HepG2 (cell line): ENCODE data around the gene CTU1. TPM values are rescaled to one million over a fixed set of nuclear protein-coding genes. Genes with fewer than 3 reads are reported as not detected.

Source experiments
- BCL6 ChIP-seq: IDR thresholded peaks from 2 replicates; pipeline ENCODE4 v1.6.1; 2016; ENCODE audit warnings: missing genetic modification reagents, missing compliant biosample characterization
- BRCA1 ChIP-seq: sonication (generic); formaldehyde crosslinking; IDR thresholded peaks from 2 replicates; pipeline ENCODE4 v1.4.0; 2020; ENCODE audit warnings: missing genetic modification reagents
- HOXA5 ChIP-seq: sonication (generic); formaldehyde crosslinking; IDR thresholded peaks from 2 replicates; pipeline ENCODE4 v1.4.0; 2020; ENCODE audit warnings: missing genetic modification reagents
- KDM6A ChIP-seq: IDR thresholded peaks from 2 replicates; pipeline ENCODE4 v1.6.1; 2016; ENCODE audit warnings: low read depth
- KLF12 ChIP-seq: sonication (generic); formaldehyde crosslinking; IDR thresholded peaks from 2 replicates; pipeline ENCODE4 v1.4.0; 2020; ENCODE audit warnings: missing genetic modification reagents, borderline replicate concordance
- KMT2B ChIP-seq: IDR thresholded peaks from 2 replicates; pipeline ENCODE4 v1.6.1; 2016; ENCODE audit warnings: missing genetic modification reagents, missing compliant biosample characterization
- MED1 ChIP-seq: sonication (generic); formaldehyde crosslinking; IDR thresholded peaks from 2 replicates; pipeline ENCODE4 v1.4.0; 2020; ENCODE audit warnings: missing genetic modification reagents
- MIER2 ChIP-seq: IDR thresholded peaks from 2 replicates; pipeline ENCODE4 v1.6.1; 2016; ENCODE audit warnings: missing biosample characterization, missing genetic modification reagents
- NFE2 ChIP-seq: sonication (generic); formaldehyde crosslinking; IDR thresholded peaks from 2 replicates; pipeline ENCODE4 v1.4.0; 2020; ENCODE audit warnings: missing genetic modification reagents
- NRL ChIP-seq: sonication (generic); formaldehyde crosslinking; IDR thresholded peaks from 2 replicates; pipeline ENCODE4 v1.5.0; 2020; ENCODE audit warnings: missing genetic modification reagents, mild to moderate bottlenecking, moderate library complexity, borderline replicate concordance
- RNF2 ChIP-seq: fragments of 450-650 bp; conservative IDR thresholded peaks from 2 replicates; pipeline ENCODE4 v1.6.1; 2016; ENCODE audit warnings: low read depth
- SETDB1 ChIP-seq: sonication (generic); formaldehyde crosslinking; IDR thresholded peaks from 2 replicates; pipeline ENCODE4 v1.5.1; 2020; ENCODE audit warnings: missing genetic modification reagents, mild to moderate bottlenecking, borderline replicate concordance
- SMC3 ChIP-seq: IDR thresholded peaks from 2 replicates; pipeline ENCODE4 v1.6.1; 2011; ENCODE audit warnings: low read length, improper control_type of control experiment
- SP4 ChIP-seq: sonication (generic); formaldehyde crosslinking; IDR thresholded peaks from 2 replicates; pipeline ENCODE4 v1.8.1; 2023; ENCODE audit warnings: mild to moderate bottlenecking, missing genetic modification reagents
- ZBTB42 ChIP-seq: sonication (generic); formaldehyde crosslinking; IDR thresholded peaks from 2 replicates; pipeline ENCODE4 v1.5.0; 2020; ENCODE audit warnings: mild to moderate bottlenecking, missing genetic modification reagents
- ZKSCAN1 ChIP-seq: fragments of 150-350 bp; IDR thresholded peaks from 2 replicates; pipeline ENCODE4 v1.6.1; 2014; ENCODE audit warnings: low read length
- ZNF564 ChIP-seq: sonication (generic); formaldehyde crosslinking; IDR thresholded peaks from 2 replicates; pipeline ENCODE4 v1.8.1; 2023; ENCODE audit warnings: mild to moderate bottlenecking, missing genetic modification reagents
- ZNF678 ChIP-seq: sonication (generic); formaldehyde crosslinking; IDR thresholded peaks from 2 replicates; pipeline ENCODE4 v1.4.0; 2020; ENCODE audit warnings: mild to moderate bottlenecking, missing genetic modification reagents
- ZNF737 ChIP-seq: sonication (generic); formaldehyde crosslinking; IDR thresholded peaks from 2 replicates; pipeline ENCODE4 v1.5.0; 2020; ENCODE audit warnings: missing genetic modification reagents, mild to moderate bottlenecking, borderline replicate concordance
- ZSCAN22 ChIP-seq: sonication (generic); formaldehyde crosslinking; IDR thresholded peaks from 2 replicates; pipeline ENCODE4 v1.4.0; 2020; ENCODE audit warnings: mild to moderate bottlenecking, missing genetic modification reagents
- polyA plus RNA-seq, 8 experiments: library from polyadenylated mRNA; depleted of rRNA in 3 of 8; stranded (reverse) in 7 of 8; unstranded in 1 of 8; fragments of >200 nt; fragmentation: Illumina TruSeq in 4 of 8; extraction: Trizol in 4 of 8; gene quantifications; 2 replicates each; pipeline versions ENCODE4 v1.2.1 to v1.2.3, GENCODE V29; 2011 to 2016; ENCODE audit warnings: low read depth in 4 of 8, missing spikeins in 1 of 8, mixed read lengths in 1 of 8; ENCODE audit not compliant: insufficient read depth in 1 of 8
- total RNA-seq, 5 experiments: library from RNA; depleted of rRNA; stranded (reverse); fragments of >200 nt; fragmentation: Illumina TruSeq; extraction: Trizol; gene quantifications; 2 replicates each; pipeline ENCODE4 v1.2.3, GENCODE V29; 2016; ENCODE audit warnings: low read depth in 1 of 5
- TF ChIP-seq, protein P1 (sequence below): sonication (generic); formaldehyde crosslinking; conservative IDR thresholded peaks from 2 replicates; pipeline ENCODE4 v1.4.0; 2020; ENCODE audit warnings: missing genetic modification reagents
- TF ChIP-seq, protein P2 (sequence below): sonication (generic); formaldehyde crosslinking; IDR thresholded peaks from 2 replicates; pipeline ENCODE4 v1.9.0; 2021; ENCODE audit warnings: missing genetic modification reagents, mild to moderate bottlenecking, borderline replicate concordance
- TF ChIP-seq, protein P3 (sequence below): sonication (generic); formaldehyde crosslinking; IDR thresholded peaks from 2 replicates; pipeline ENCODE4 v1.4.0; 2020; ENCODE audit warnings: missing genetic modification reagents
- TF ChIP-seq, protein P4 (sequence below): sonication (generic); formaldehyde crosslinking; IDR thresholded peaks from 2 replicates; pipeline ENCODE4 v1.8.0; 2023; ENCODE audit warnings: mild to moderate bottlenecking, missing genetic modification reagents

The CTU1 gene
- total and polyA plus RNA-seq, 2 of the 13 experiments (the other 11 are each of a cell fraction or from before 2014, with no cell fraction given): 1.9 to 2.9 TPM

DNA sequence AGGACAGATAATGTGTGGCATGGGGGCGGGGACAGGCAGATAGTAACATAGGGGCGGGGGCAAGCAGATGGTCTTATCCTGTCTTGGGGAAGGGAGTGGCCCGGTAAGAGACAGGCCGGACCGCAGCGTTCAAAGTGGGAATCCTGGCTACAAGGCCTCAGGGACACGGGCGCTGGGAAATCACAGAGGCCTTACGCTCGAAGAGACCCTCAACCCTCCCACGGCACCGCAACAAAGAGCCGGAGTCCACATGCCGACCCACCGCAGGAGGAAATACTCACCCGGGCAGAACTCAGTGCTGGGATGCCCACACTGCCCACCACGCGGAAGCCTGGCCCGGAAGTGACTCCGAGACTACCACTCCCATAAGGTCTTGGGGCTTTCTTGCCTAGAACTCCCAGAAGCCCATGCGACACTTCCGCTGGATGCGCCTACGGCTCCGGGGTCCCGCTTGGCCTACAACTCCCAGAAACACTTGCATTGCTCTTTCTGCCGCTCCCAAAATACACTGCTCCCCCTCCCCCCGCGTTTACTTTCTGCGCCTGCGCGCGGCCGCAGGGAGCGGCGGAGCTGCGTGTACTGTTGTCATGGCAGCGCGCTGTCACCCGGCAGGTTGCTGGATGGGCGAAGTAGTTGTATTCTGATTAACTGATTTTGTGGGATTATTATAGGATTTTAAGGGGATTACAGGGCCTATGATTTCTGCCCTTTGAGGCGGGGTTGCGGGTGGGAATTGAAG, at the start of gene CTU1 (continued):
- TF ChIP-seq, protein P1, sequence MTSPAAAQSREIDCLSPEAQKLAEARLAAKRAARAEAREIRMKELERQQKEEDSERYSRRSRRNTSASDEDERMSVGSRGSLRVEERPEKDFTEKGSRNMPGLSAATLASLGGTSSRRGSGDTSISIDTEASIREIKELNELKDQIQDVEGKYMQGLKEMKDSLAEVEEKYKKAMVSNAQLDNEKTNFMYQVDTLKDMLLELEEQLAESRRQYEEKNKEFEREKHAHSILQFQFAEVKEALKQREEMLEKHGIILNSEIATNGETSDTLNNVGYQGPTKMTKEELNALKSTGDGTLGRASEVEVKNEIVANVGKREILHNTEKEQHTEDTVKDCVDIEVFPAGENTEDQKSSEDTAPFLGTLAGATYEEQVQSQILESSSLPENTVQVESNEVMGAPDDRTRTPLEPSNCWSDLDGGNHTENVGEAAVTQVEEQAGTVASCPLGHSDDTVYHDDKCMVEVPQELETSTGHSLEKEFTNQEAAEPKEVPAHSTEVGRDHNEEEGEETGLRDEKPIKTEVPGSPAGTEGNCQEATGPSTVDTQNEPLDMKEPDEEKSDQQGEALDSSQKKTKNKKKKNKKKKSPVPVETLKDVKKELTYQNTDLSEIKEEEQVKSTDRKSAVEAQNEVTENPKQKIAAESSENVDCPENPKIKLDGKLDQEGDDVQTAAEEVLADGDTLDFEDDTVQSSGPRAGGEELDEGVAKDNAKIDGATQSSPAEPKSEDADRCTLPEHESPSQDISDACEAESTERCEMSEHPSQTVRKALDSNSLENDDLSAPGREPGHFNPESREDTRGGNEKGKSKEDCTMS (CRISPR knock-in tag): no peak
- TF ChIP-seq BRCA1 (no peak), KMT2B (CRISPR knock-in tag) (no peak; the same call in 1 of the 2 replicates), ZNF678 (CRISPR knock-in tag) (no peak), NFE2 (CRISPR knock-in tag) (no peak), KDM6A (no peak), ZKSCAN1 (no peak), KLF12 (CRISPR knock-in tag) (peak; percentile 86; the same call in 1 of the 2 replicates), NRL (CRISPR knock-in tag) (no peak), SP4 (CRISPR knock-in tag) (0 out of 2 replicates have a peak, but pooled peaks have one; percentile 17), ZNF564 (CRISPR knock-in tag) (no peak), MIER2 (CRISPR knock-in tag) (no peak), ZSCAN22 (CRISPR knock-in tag) (no peak), SMC3 (no peak), ZNF737 (CRISPR knock-in tag) (no peak), SETDB1 (no peak), BCL6 (CRISPR knock-in tag) (no peak), MED1 (CRISPR knock-in tag) (peak; percentile 56), ZBTB42 (CRISPR knock-in tag) (no peak), RNF2 (no peak), HOXA5 (CRISPR knock-in tag) (0 out of 2 replicates have a peak, but pooled peaks have one; percentile 35)
- TF ChIP-seq, protein P2, sequence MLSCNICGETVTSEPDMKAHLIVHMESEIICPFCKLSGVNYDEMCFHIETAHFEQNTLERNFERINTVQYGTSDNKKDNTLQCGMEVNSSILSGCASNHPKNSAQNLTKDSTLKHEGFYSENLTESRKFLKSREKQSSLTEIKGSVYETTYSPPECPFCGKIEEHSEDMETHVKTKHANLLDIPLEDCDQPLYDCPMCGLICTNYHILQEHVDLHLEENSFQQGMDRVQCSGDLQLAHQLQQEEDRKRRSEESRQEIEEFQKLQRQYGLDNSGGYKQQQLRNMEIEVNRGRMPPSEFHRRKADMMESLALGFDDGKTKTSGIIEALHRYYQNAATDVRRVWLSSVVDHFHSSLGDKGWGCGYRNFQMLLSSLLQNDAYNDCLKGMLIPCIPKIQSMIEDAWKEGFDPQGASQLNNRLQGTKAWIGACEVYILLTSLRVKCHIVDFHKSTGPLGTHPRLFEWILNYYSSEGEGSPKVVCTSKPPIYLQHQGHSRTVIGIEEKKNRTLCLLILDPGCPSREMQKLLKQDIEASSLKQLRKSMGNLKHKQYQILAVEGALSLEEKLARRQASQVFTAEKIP (CRISPR knock-in tag): no peak
- TF ChIP-seq, protein P3, sequence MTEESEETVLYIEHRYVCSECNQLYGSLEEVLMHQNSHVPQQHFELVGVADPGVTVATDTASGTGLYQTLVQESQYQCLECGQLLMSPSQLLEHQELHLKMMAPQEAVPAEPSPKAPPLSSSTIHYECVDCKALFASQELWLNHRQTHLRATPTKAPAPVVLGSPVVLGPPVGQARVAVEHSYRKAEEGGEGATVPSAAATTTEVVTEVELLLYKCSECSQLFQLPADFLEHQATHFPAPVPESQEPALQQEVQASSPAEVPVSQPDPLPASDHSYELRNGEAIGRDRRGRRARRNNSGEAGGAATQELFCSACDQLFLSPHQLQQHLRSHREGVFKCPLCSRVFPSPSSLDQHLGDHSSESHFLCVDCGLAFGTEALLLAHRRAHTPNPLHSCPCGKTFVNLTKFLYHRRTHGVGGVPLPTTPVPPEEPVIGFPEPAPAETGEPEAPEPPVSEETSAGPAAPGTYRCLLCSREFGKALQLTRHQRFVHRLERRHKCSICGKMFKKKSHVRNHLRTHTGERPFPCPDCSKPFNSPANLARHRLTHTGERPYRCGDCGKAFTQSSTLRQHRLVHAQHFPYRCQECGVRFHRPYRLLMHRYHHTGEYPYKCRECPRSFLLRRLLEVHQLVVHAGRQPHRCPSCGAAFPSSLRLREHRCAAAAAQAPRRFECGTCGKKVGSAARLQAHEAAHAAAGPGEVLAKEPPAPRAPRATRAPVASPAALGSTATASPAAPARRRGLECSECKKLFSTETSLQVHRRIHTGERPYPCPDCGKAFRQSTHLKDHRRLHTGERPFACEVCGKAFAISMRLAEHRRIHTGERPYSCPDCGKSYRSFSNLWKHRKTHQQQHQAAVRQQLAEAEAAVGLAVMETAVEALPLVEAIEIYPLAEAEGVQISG (CRISPR knock-in tag): peak; percentile 95
- TF ChIP-seq, protein P4, sequence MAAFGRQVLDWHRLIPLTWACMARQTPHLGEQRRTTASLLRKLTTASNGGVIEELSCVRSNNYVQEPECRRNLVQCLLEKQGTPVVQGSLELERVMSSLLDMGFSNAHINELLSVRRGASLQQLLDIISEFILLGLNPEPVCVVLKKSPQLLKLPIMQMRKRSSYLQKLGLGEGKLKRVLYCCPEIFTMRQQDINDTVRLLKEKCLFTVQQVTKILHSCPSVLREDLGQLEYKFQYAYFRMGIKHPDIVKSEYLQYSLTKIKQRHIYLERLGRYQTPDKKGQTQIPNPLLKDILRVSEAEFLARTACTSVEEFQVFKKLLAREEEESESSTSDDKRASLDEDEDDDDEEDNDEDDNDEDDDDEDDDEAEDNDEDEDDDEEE (CRISPR knock-in tag): no peak; the same call in 1 of the 2 replicates
